AG04450 (cell line): ENCODE measurements around the gene CKM. TPM values are rescaled to one million over a fixed set of nuclear protein-coding genes. Genes with fewer than 3 reads are reported as not detected.

Source experiments
- CTCF ChIA-PET: fragments of 300-600, 350-600 bp; formaldehyde crosslinking; extraction: SDS; loops from one replicate; lab custom pipeline; 2022; ENCODE audit warnings: antibody characterized with exemption, inconsistent platforms; lab: Charles Lee
- POLR2A ChIA-PET: fragments of 350-600 bp; formaldehyde crosslinking; extraction: SDS; loops from one replicate; lab custom pipeline; 2021; ENCODE audit warnings: antibody characterized with exemption, inconsistent platforms; lab: Yijun Ruan, JAX
- DNase-seq: peaks from one replicate; pipeline ENCODE4 v3.0.0-alpha.2; 2011; ENCODE audit warnings: low read depth, low spot score
- H3K27ac ChIP-seq: one replicate; pipeline ENCODE4 v1.5.1; 2012; ENCODE audit warnings: low read depth, low read length, control low read depth
- H3K27me3 ChIP-seq: one replicate; pipeline ENCODE4 v1.6.0; 2012; ENCODE audit warnings: low read length; ENCODE audit not compliant: control insufficient read depth, insufficient read depth
- H3K4me3 ChIP-seq: 2 replicates; pipeline ENCODE4 v1.5.1; 2011; ENCODE audit warnings: mild to moderate bottlenecking, low read depth, low read length, control low read depth
- H3K9me3 ChIP-seq: 2 replicates; pipeline ENCODE4 v1.5.1; 2012; ENCODE audit warnings: low read length; ENCODE audit not compliant: control insufficient read depth, insufficient read depth
- polyA plus RNA-seq: library from polyadenylated mRNA; depleted of rRNA; stranded (reverse); fragments of >200 nt; gene quantifications from 2 replicates; pipeline ENCODE4 v1.2.3, GENCODE V29; 2011
- TF ChIP-seq, protein P1 (sequence below): IDR thresholded peaks from 2 replicates; pipeline ENCODE4 v1.5.1; 2011; ENCODE audit warnings: low read depth, low read length, control low read depth, inconsistent platforms

CKM gene
- polyA plus RNA-seq, 1 experiment: not detected

DNA sequence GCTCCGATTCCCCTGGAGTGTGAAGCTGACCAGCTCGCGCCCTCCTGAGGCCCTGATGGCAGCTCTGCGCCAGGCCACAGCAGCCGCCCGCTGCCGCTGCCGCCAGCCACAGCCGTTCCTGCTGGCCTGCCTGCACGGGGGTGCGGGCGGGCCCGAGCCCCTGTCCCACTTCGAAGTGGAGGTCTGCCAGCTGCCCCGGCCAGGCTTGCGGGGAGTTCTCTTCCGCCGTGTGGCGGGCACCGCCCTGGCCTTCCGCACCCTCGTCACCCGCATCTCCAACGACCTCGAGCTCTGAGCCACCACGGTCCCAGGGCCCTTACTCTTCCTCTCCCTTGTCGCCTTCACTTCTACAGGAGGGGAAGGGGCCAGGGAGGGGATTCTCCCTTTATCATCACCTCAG lies 20.3 kb downstream of the CKM start:
- ChIA-PET POLR2A (interaction anchor here (1.2 kb wide), 1 partner anchor 124 kb away, joined by 3 read pairs; the partner anchor contains the start of genes BLOC1S3 and TRAPPC6A), CTCF (no interaction called here)
- Histone ChIP-seq H3K27me3 (peaks cover 2% of the 10 kb centered on the region), H3K9me3 (peaks cover 7% of the 10 kb centered on the region), H3K4me3 (no peak overlapping the region), H3K27ac (no peak overlapping the region)
- TF ChIP-seq, protein P1, sequence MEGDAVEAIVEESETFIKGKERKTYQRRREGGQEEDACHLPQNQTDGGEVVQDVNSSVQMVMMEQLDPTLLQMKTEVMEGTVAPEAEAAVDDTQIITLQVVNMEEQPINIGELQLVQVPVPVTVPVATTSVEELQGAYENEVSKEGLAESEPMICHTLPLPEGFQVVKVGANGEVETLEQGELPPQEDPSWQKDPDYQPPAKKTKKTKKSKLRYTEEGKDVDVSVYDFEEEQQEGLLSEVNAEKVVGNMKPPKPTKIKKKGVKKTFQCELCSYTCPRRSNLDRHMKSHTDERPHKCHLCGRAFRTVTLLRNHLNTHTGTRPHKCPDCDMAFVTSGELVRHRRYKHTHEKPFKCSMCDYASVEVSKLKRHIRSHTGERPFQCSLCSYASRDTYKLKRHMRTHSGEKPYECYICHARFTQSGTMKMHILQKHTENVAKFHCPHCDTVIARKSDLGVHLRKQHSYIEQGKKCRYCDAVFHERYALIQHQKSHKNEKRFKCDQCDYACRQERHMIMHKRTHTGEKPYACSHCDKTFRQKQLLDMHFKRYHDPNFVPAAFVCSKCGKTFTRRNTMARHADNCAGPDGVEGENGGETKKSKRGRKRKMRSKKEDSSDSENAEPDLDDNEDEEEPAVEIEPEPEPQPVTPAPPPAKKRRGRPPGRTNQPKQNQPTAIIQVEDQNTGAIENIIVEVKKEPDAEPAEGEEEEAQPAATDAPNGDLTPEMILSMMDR: no peak
- DNase-seq: no peak

DNA sequence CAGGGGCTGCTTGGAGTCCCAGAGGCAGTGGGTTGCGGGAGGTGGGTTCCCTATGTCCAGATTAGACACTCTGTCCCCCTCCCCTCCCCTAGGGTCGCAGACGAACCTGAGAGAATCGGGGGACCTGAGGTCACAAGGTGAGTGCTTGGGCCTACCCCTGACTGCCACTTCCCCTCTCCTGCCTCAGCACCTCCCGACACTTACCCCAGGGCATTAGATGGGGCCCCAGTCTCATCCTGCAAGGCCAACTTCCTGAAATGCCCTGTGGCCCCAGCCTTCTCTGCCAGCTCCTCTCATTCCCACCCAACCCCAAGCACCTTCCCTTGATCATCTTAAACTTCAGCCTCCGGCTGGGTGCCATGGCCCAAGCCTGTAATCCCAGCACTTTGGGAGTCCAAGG lies 23.0 kb downstream of the CKM start:
- Histone ChIP-seq H3K4me3 (no peak overlapping the region), H3K9me3 (no peaks in the 10 kb centered on the region; the same call in 1 of the 2 replicates), H3K27me3 (no peaks in the 10 kb centered on the region), H3K27ac (no peak overlapping the region)
- ChIA-PET CTCF (no interaction called here), POLR2A (no interaction called here)
- TF ChIP-seq, protein P1: no peak
- DNase-seq: no peak

DNA sequence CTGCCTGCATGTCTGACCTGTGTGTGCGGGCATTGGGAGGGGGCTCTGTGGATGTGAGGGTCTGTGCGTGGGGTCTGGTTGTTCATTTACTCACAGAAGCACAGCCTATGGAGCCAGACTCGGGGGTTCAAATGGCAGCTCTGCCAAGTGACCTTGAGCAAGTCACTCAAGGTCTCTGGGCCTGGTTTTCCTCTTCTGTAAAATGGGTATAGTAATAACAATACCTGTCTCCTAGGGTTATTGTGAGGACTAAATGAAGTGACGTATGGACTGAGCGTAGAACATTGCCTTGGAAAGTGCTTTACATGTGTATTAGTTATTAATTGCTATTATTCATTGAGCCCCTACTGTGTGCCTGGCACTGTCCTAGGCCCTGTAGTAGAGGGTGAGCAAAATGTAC lies 24.4 kb downstream of the CKM start:
- ChIA-PET CTCF (interaction anchor here (0.6 kb wide), 1 partner anchor 55 kb away, joined by 4 read pairs; no protein-coding TSS in a partner anchor), POLR2A (no interaction called here)
- no peak for DNase-seq
- TF ChIP-seq, protein P1: no peak
- peaks cover 6% of the 10 kb centered on the region for H3K9me3 ChIP-seq
- no peak overlapping the region for H3K4me3 ChIP-seq
- no peaks in the 10 kb centered on the region for H3K27me3 ChIP-seq
- H3K27ac ChIP-seq: no peak overlapping the region

DNA sequence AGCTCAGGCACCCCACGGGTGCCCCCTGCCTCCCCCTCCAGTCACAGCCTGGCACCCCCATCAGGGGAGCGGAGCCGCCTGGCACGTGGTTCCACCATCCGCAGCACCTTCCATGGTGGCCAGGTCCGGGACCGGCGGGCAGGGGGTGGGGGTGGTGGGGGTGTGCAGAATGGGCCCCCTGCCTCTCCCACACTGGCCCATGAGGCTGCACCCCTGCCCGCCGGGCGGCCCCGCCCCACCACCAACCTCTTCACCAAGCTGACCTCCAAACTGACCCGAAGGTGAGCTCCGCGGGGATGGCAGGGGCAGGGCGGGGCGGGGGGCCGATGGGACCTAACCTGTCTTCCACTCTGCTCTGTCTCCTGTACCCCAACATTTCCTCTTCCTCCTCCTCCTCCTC lies 25.0 kb downstream of the CKM start:
- H3K27ac ChIP-seq: no peak overlapping the region
- DNase-seq: no peak
- no peaks in the 10 kb centered on the region for H3K27me3 ChIP-seq
- TF ChIP-seq, protein P1: no peak
- no peak overlapping the region for H3K4me3 ChIP-seq
- ChIA-PET POLR2A (no interaction called here), CTCF (no interaction called here)
- peaks cover 11% of the 10 kb centered on the region for H3K9me3 ChIP-seq

DNA sequence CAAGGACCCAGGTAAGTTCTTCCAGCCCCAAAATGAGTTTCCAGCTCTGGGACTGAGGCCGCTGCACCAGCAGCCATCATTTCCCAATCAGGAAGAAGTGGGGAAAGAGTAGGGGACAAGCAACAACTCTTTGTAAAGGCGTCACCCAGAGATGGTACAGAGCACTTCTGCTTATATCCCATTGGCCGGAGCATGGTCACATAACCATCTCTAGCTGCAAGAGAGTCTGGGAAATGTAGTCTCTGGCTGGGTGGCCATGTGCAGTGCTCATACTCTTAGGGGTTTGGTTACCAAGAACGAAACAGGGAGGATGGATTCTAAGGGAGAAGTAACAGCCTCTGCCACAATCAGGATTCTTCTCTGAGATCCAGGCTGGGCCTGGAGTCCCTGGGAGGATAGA lies 26.3 kb downstream of the CKM start:
- no peaks in the 10 kb centered on the region for H3K27me3 ChIP-seq
- H3K27ac ChIP-seq: no peak overlapping the region
- TF ChIP-seq, protein P1: no peak
- no peak for DNase-seq
- ChIA-PET POLR2A (no interaction called here), CTCF (no interaction called here)
- H3K9me3 ChIP-seq: peaks cover 13% of the 10 kb centered on the region
- H3K4me3 ChIP-seq: no peak overlapping the region
